Adrenal gland (tissue), 5 donors: Measurements from ENCODE around the gene PTPN23.

Source experiments
- POLR2A ChIP-seq, 2 donors: fragments of 450-650 bp; IDR thresholded peaks; one replicate each; pipeline ENCODE4 v1.6.1; 2017; ENCODE audit warnings: antibody characterized with exemption in 2 of 2, mild to moderate bottlenecking in 2 of 2, moderate library complexity in 1 of 2
- TF ChIP-seq, protein P1 (sequence below), 6 experiments: fragments of 450-650 bp in 4 of 6; fragments of 200-600 bp in 2 of 6; sonication (generic) in 1 of 6; IDR thresholded peaks; 1 replicate in 5 of 6; 2 replicates in 1 of 6; pipeline versions ENCODE4 v1.5.1 to v1.8.0; 2016 to 2021; ENCODE audit warnings: antibody characterized with exemption in 6 of 6, mild to moderate bottlenecking in 2 of 6, moderate library complexity in 1 of 6
- donor health status: DM: no; HTN: no; CAD: no.

DNA sequence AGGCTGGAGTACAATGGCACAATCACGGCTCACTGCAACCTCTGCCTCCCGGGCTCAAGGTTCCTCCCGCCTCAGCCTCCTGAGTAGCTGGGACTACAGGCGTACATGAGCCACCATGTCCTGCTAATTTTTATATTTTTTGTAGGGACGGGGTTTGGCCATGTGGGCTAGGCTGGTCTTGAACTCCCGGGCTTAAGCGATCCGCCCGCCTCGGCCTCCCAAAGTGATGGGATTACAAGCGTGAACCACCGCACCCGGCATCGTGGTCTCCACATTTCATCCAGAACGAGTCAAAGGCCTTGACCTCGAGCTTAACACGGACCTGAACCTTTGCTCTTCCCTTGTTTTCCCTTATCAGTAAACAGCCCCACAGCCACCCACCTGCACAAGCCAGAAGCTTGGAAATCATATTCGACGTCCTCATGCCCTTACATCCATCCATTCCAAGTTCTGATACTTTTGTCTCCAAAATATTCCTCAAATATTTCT lies 1.4 kb upstream of the PTPN23 start:
- TF ChIP-seq POLR2A (IDR thresholded peaks at IDR 0.05): no peak
- TF ChIP-seq, protein P1, sequence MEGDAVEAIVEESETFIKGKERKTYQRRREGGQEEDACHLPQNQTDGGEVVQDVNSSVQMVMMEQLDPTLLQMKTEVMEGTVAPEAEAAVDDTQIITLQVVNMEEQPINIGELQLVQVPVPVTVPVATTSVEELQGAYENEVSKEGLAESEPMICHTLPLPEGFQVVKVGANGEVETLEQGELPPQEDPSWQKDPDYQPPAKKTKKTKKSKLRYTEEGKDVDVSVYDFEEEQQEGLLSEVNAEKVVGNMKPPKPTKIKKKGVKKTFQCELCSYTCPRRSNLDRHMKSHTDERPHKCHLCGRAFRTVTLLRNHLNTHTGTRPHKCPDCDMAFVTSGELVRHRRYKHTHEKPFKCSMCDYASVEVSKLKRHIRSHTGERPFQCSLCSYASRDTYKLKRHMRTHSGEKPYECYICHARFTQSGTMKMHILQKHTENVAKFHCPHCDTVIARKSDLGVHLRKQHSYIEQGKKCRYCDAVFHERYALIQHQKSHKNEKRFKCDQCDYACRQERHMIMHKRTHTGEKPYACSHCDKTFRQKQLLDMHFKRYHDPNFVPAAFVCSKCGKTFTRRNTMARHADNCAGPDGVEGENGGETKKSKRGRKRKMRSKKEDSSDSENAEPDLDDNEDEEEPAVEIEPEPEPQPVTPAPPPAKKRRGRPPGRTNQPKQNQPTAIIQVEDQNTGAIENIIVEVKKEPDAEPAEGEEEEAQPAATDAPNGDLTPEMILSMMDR (IDR thresholded peaks at IDR 0.05): no peak
